Activated T-helper 17 cell treated with anti-CD3 and anti-CD28 coated beads, Interleukin-2, amount 50 U/mL, for 72 hours (primary cell): ENCODE data around the gene ERP27. TPM values are rescaled to one million over a fixed set of nuclear protein-coding genes. Genes with fewer than 3 reads are reported as not detected.

ENCODE experiments used
- ATAC-seq: fragments of 150-1000 bp; cut with Tn5 transposase; replicated peaks from 2 replicates; pipeline ENCODE4 v1.10.0; 2021; ENCODE audit warnings: mild to moderate bottlenecking, moderate library complexity
- H3K27ac Mint-ChIP-seq: one replicate; pipeline ENCODE4 v1.8.0; 2022; ENCODE audit warnings: mixed read lengths
- H3K27me3 Mint-ChIP-seq: one replicate; pipeline ENCODE4 v1.8.0; 2022; ENCODE audit warnings: mixed read lengths
- H3K36me3 Mint-ChIP-seq: one replicate; pipeline ENCODE4 v1.8.0; 2022; ENCODE audit warnings: low read depth, mild to moderate bottlenecking, mixed read lengths
- H3K4me1 Mint-ChIP-seq: one replicate; pipeline ENCODE4 v1.8.0; 2022; ENCODE audit warnings: mixed read lengths
- H3K4me3 Mint-ChIP-seq: one replicate; pipeline ENCODE4 v1.8.0; 2022; ENCODE audit warnings: mild to moderate bottlenecking, mixed read lengths
- H3K9me3 Mint-ChIP-seq: one replicate; pipeline ENCODE4 v1.8.0; 2022; ENCODE audit warnings: mixed read lengths
- total RNA-seq, 2 donors: library from RNA; stranded (reverse); gene quantifications; one replicate each; pipeline ENCODE4 v1.2.3, GENCODE V29; 2022

ERP27 gene
- 1 to 10 TPM; 5.2 to 9.4 TPM for total RNA-seq

GRCh38 chr12:14938301-14938700 lies at the start of gene ERP27:
Gene ERP27 (minus strand): TSS chr12:14938537. CDS start chr12:14938508, 29 bp downstream.
- Mint-ChIP-seq H3K9me3 (no peaks in the 10 kb centered on the region), H3K27me3 (no peaks in the 10 kb centered on the region), H3K4me1 (peaks cover 21% of the 10 kb centered on the region), H3K27ac (peak within 1 kb of the TSS; percentile 53), H3K4me3 (no peak within 1 kb of the TSS), H3K36me3 (peaks cover 87% of the 10 kb centered on the region)
- ATAC-seq: no peak

DNA sequence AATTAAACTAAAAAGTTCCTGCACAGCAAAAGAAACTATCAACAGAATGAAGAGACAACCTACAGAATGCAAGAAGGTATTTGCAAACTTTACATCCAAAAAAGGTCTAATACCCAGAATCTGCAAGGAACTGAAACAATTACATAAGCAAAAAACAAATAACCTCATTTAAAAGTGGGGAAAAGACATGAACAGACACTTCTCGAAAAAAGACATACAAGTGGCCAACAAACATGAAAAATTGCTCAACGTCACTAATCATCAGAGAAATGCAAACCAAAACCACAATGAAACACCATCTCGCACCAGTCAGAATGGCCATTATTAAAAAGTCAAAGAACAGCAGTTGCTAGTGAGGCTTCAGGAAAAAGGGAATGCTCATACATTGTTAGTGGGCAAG lies 49.7 kb upstream of the ERP27 start:
- no peak overlapping the region for H3K27ac Mint-ChIP-seq
- no peak for ATAC-seq
- no peaks in the 10 kb centered on the region for H3K36me3 Mint-ChIP-seq
- no peaks in the 10 kb centered on the region for H3K4me1 Mint-ChIP-seq
- peaks cover 5% of the 10 kb centered on the region for H3K9me3 Mint-ChIP-seq
- H3K4me3 Mint-ChIP-seq: no peak overlapping the region
- H3K27me3 Mint-ChIP-seq: no peaks in the 10 kb centered on the region

GRCh38 chr12:14986449-14986848 lies 48.1 kb upstream of the ERP27 start:
- no peak for ATAC-seq
- Mint-ChIP-seq H3K27me3 (no peaks in the 10 kb centered on the region), H3K9me3 (peaks cover 4% of the 10 kb centered on the region), H3K4me3 (no peak overlapping the region), H3K4me1 (peaks cover 5% of the 10 kb centered on the region), H3K27ac (no peak overlapping the region), H3K36me3 (no peaks in the 10 kb centered on the region)

DNA sequence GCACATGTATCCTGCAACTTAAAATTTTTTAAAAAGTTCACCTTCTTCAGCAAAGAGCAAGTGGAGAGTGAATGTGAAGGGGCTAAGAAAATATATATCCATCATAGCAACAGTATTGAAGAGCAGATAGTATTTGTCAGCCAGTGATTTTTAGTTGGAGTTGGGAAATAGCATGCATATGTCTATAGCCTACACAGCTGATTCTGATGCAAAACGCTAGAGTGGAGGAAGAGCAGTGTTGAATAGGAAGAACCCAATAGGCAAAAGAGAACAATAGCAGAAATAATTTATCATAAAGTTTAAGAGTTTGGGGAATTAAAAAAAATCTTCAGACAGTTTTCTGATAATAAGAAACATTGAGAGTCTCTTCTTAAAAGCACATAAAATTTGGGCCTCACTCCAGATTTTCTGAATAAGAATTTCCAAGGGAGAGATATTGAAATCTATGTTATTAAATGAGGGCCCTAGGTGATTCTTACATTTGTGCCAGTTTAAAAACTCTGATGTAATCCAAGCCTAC lies 46.5 kb upstream of the ERP27 start:
- Mint-ChIP-seq H3K36me3 (no peaks in the 10 kb centered on the region), H3K4me3 (no peak overlapping the region), H3K27me3 (no peaks in the 10 kb centered on the region), H3K4me1 (peaks cover 15% of the 10 kb centered on the region), H3K9me3 (no peaks in the 10 kb centered on the region), H3K27ac (no peak overlapping the region)
- ATAC-seq: no peak

GRCh38 chr12:14984036-14984435 lies 45.7 kb upstream of the ERP27 start:
- no peaks in the 10 kb centered on the region for H3K9me3 Mint-ChIP-seq
- H3K4me1 Mint-ChIP-seq: peaks cover 17% of the 10 kb centered on the region
- ATAC-seq: no peak
- no peak overlapping the region for H3K27ac Mint-ChIP-seq
- no peak overlapping the region for H3K4me3 Mint-ChIP-seq
- H3K27me3 Mint-ChIP-seq: no peaks in the 10 kb centered on the region
- no peaks in the 10 kb centered on the region for H3K36me3 Mint-ChIP-seq

DNA sequence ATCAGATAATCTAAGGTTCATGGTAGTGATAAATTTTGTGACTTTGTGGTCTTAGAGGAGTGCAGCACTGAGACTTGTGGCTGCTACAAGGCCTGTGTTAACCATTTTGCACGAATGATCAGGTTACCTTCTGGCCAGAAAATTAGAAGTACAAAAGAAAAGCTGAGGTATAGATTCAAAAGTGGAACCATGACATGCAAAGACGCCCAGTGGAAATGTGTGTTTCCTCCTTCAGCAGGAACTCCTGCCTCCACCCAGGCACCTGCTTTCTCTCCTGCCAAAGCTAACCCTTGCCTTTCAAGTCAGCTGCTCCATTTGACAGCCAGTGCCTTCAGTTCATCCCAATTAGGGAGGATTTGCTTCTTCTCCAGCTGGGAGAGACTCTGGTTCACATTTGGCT lies 44.7 kb upstream of the ERP27 start:
- H3K4me3 Mint-ChIP-seq: peak overlapping the region; percentile 42
- no peaks in the 10 kb centered on the region for H3K9me3 Mint-ChIP-seq
- no peaks in the 10 kb centered on the region for H3K27me3 Mint-ChIP-seq
- peaks cover 22% of the 10 kb centered on the region for H3K4me1 Mint-ChIP-seq
- ATAC-seq: no peak
- no peaks in the 10 kb centered on the region for H3K36me3 Mint-ChIP-seq
- H3K27ac Mint-ChIP-seq: peak overlapping the region; percentile 42

- H3K27me3 Mint-ChIP-seq: no peaks in the 10 kb centered on the region
- peak overlapping the region; percentile 42 for H3K27ac Mint-ChIP-seq
- peaks cover 22% of the 10 kb centered on the region for H3K4me1 Mint-ChIP-seq
- no peak for ATAC-seq
- peak overlapping the region; percentile 42 for H3K4me3 Mint-ChIP-seq
- H3K36me3 Mint-ChIP-seq: no peaks in the 10 kb centered on the region
- no peaks in the 10 kb centered on the region for H3K9me3 Mint-ChIP-seq
Measured at GRCh38 chr12:14982562-14982961, 44.2 kb upstream of the ERP27 start.

DNA sequence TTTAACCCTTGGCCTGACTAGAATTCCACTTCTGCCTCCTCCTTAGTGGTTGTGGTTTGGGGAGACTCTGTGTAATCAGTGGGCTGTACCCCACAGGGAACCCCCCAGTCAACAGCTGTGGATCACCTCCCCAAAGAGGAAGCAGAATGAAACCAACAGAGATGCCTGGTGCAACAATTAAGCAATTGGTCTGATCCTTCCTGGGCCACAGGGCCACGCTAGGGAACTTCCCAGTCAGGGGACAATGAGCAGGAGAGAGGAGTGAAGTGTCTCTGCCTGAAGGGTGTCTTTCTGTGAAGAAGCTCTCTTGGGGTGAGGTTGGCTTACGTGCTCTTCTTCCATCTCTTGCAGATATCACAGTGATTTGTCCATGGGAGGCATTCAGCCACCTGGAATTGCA lies 42.7 kb upstream of the ERP27 start:
- no peaks in the 10 kb centered on the region for H3K27me3 Mint-ChIP-seq
- H3K27ac Mint-ChIP-seq: peak overlapping the region; percentile 22
- peaks cover 22% of the 10 kb centered on the region for H3K4me1 Mint-ChIP-seq
- H3K36me3 Mint-ChIP-seq: no peaks in the 10 kb centered on the region
- no peak overlapping the region for H3K4me3 Mint-ChIP-seq
- no peak for ATAC-seq
- H3K9me3 Mint-ChIP-seq: no peaks in the 10 kb centered on the region

DNA sequence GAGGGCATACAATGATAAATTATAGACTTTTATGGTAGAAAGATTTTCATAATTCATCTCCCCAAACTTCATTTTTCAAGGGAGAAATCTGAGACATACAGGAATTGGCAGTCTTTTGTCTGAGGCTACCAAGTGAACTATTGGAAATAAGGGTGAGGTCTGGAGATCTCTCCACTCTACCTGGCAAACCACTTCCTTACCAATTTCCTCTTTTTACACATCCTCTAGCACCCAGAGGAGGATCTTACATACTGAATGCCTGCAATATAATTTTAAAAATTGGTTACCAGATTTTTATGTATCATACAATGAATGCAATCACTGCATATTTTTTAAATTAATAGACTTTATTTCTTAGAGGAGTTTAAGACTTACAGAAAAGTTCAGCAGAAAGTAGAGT lies 41.1 kb upstream of the ERP27 start:
- H3K27me3 Mint-ChIP-seq: no peaks in the 10 kb centered on the region
- peaks cover 22% of the 10 kb centered on the region for H3K4me1 Mint-ChIP-seq

DNA sequence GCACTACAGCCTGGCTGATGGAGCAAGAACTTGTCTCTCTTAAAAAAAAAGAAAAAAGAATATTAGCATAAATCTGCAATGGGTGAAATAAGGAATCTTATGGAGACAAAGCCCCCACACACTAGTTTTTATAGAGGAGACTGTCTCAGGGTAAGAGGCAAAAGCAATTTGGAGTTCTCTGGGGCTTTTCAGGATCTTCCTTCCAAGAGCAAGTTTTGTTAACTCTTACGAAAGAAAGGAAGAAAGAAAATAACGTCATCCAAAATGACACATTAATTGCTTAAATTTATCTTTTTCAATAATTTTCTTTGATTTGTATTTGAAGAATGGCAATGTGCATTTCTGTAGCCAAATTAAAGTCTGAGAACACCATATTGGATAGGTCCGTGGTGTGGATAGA lies 38.3 kb upstream of the ERP27 start:
- Mint-ChIP-seq H3K36me3 (no peaks in the 10 kb centered on the region), H3K27me3 (no peaks in the 10 kb centered on the region), H3K27ac (no peak overlapping the region), H3K4me1 (peaks cover 24% of the 10 kb centered on the region), H3K9me3 (no peaks in the 10 kb centered on the region), H3K4me3 (no peak overlapping the region)
- ATAC-seq: no peak

More for the DNA sequence above, 41.1 kb upstream of the ERP27 start:
- no peak for ATAC-seq
- Mint-ChIP-seq H3K4me3 (no peak overlapping the region), H3K27ac (peak overlapping the region; percentile 49), H3K9me3 (no peaks in the 10 kb centered on the region), H3K36me3 (no peaks in the 10 kb centered on the region)

GRCh38 chr12:14975457-14975856 lies 37.1 kb upstream of the ERP27 start:
- Mint-ChIP-seq H3K27ac (no peak overlapping the region), H3K4me1 (peaks cover 21% of the 10 kb centered on the region), H3K4me3 (no peak overlapping the region), H3K9me3 (no peaks in the 10 kb centered on the region), H3K36me3 (no peaks in the 10 kb centered on the region), H3K27me3 (no peaks in the 10 kb centered on the region)
- ATAC-seq: no peak

- H3K27me3 Mint-ChIP-seq: no peaks in the 10 kb centered on the region
Measured at GRCh38 chr12:14974633-14975032, 36.3 kb upstream of the ERP27 start.

DNA sequence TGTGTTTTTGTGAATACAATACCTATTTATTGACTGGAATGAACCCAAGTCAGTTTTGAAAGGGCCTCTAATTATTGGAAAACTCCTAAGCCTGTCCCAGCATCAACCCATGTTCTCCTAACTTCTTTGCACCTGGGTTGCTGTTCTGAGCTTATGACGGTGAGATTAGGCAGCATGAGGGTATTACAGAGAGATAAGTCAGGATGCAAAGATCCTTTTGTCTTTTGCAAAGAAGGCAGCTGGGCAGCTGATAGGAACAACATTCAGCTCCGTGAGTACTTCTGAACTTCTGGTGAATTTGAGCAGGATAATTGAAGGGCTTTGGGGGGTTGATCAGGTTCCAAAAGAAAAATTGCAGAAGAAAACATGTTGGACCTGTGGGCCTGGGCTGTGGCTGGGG lies 34.5 kb upstream of the ERP27 start, which contains the start of gene PDE6H:
Gene PDE6H (plus strand): TSS at position 227 of the 400 bp plus-strand sequence. CDS start 4,971 bp downstream, outside the sequence.
- Mint-ChIP-seq H3K27me3 (no peaks in the 10 kb centered on the region), H3K4me1 (peaks cover 20% of the 10 kb centered on the region), H3K27ac (peak within 1 kb of the TSS; percentile 39), H3K4me3 (no peak within 1 kb of the TSS), H3K9me3 (no peaks in the 10 kb centered on the region), H3K36me3 (no peaks in the 10 kb centered on the region)
- ATAC-seq: no peak

More at GRCh38 chr12:14974633-14975032, 36.3 kb upstream of the ERP27 start:
- no peak overlapping the region for H3K27ac Mint-ChIP-seq
- ATAC-seq: no peak
- H3K9me3 Mint-ChIP-seq: no peaks in the 10 kb centered on the region
- peaks cover 21% of the 10 kb centered on the region for H3K4me1 Mint-ChIP-seq
- H3K36me3 Mint-ChIP-seq: no peaks in the 10 kb centered on the region
- no peak overlapping the region for H3K4me3 Mint-ChIP-seq

DNA sequence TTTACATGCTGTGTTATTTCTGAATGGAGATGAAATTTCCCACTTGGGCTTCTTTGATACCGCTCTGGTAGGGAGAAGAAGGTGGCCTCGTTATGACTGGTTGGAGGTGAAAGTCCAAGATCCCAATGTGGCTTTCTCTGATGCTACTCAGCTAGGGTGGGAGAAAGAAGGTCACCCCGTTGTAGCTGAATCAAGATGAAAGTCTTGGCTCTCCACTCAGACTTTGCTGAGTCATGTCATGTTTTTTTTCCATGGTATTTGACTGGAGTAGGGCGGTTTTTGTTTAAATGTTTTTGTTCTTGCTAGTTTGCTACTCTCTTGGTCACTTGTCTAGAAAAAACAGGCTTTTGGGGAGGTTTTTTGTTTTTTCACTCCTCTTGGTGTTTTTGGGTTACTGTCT lies 32.1 kb upstream of the ERP27 start:
- Mint-ChIP-seq H3K4me3 (peak overlapping the region; percentile 17), H3K27ac (peak overlapping the region; percentile 45), H3K27me3 (no peaks in the 10 kb centered on the region), H3K36me3 (no peaks in the 10 kb centered on the region), H3K9me3 (no peaks in the 10 kb centered on the region), H3K4me1 (peaks cover 23% of the 10 kb centered on the region)
- peak; percentile 62 for ATAC-seq

GRCh38 chr12:14968478-14968877 lies 30.1 kb upstream of the ERP27 start:
- no peaks in the 10 kb centered on the region for H3K9me3 Mint-ChIP-seq
- no peak overlapping the region for H3K4me3 Mint-ChIP-seq
- H3K27me3 Mint-ChIP-seq: no peaks in the 10 kb centered on the region
- H3K4me1 Mint-ChIP-seq: peaks cover 39% of the 10 kb centered on the region
- no peak overlapping the region for H3K27ac Mint-ChIP-seq
- no peak for ATAC-seq
- no peaks in the 10 kb centered on the region for H3K36me3 Mint-ChIP-seq

- ATAC-seq: no peak
- H3K27ac Mint-ChIP-seq: peak overlapping the region; percentile 93
- no peaks in the 10 kb centered on the region for H3K9me3 Mint-ChIP-seq
- no peaks in the 10 kb centered on the region for H3K27me3 Mint-ChIP-seq
- H3K36me3 Mint-ChIP-seq: peaks cover 14% of the 10 kb centered on the region
- peaks cover 36% of the 10 kb centered on the region for H3K4me1 Mint-ChIP-seq
- H3K4me3 Mint-ChIP-seq: peak overlapping the region; percentile 81
Measured at GRCh38 chr12:14965221-14965620, 26.9 kb upstream of the ERP27 start.
